ENCODE data around the gene FGF8. TPM values are rescaled to one million over a fixed set of nuclear protein-coding genes. Genes with fewer than 3 reads are reported as not detected.

The FGF8 gene
- total and polyA plus RNA-seq, 2 of the 8 experiments (the other 6 are each of a cell fraction or from before 2014, with no cell fraction given) = 1.1 to 3.9 TPM

- no peaks in the 10 kb centered on the region for H3K36me3 ChIP-seq (ENCODE audit: control insufficient read depth in 2 of 4, insufficient read depth in 4 of 4, low read length in 3 of 4)
- FAIRE-seq = no peak
- TF ChIP-seq CHD1 (IDR thresholded peaks at IDR 0.05; ENCODE audit: low read depth, low read length) (no peak), E2F6 (IDR thresholded peaks at IDR 0.05) (no peak), RXRA (IDR thresholded peaks at IDR 0.05; ENCODE audit: insufficient read depth, low read depth, low read length) (no peak), PHF8 (conservative IDR thresholded peaks at IDR 0.05; ENCODE audit: low read depth, low read length) (no peak), RNF2 (IDR thresholded peaks at IDR 0.05; ENCODE audit: borderline replicate concordance, low read depth, low read length, missing control alignments, poor library complexity, severe bottlenecking) (no peak), HDAC6 (IDR thresholded peaks at IDR 0.05; ENCODE audit: low read depth, low read length) (no peak), RAD21 (IDR thresholded peaks at IDR 0.05 in 1 of 2, conservative IDR thresholded peaks at IDR 0.05 in 1 of 2; ENCODE audit: low read depth in 2 of 2, low read length in 2 of 2) (no peak)
- TF ChIP-seq, protein P1, sequence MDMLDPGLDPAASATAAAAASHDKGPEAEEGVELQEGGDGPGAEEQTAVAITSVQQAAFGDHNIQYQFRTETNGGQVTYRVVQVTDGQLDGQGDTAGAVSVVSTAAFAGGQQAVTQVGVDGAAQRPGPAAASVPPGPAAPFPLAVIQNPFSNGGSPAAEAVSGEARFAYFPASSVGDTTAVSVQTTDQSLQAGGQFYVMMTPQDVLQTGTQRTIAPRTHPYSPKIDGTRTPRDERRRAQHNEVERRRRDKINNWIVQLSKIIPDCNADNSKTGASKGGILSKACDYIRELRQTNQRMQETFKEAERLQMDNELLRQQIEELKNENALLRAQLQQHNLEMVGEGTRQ (IDR thresholded peaks at IDR 0.05; ENCODE audit: low read length) = no peak
These were observed 5.3 kb downstream of the FGF8 start for GRCh38 chr10:101770331-101771215.

More at GRCh38 chr10:101770331-101771215, 5.3 kb downstream of the FGF8 start:
- ChIA-PET POLR2A (ENCODE audit: partially characterized antibody) (interaction anchor here (1.2 to 4.7 kb wide), 2 partner anchors 10 to 48 kb away, joined by 5 to 19 read pairs; partner anchors contain the start of gene OGA), CTCF (ENCODE audit: partially characterized antibody) (interaction anchor here (0.5 to 9.2 kb wide), 13 partner anchors 8 to 171 kb away, joined by 3 to 100 read pairs (median 4); partner anchors contain the start of gene NPM3)
- H3K4ac ChIP-seq (replicated peaks; ENCODE audit: insufficient read length, low read depth, low read length) = no peak overlapping the region
- no peak overlapping the region for H2BK20ac ChIP-seq (ENCODE audit: low read length)
- no peak overlapping the region for H4K5ac ChIP-seq (ENCODE audit: insufficient read length, low read depth, low read length)
- peaks cover 24 to 45% (median 42%) of the 10 kb centered on the region in 4 experiments for H3K27me3 ChIP-seq (replicated peaks in 1 of 4; ENCODE audit: control insufficient read depth in 3 of 4, extremely low read depth in 1 of 4, insufficient read depth in 3 of 4, low read length in 3 of 4)
- H3K79me2 ChIP-seq (ENCODE audit: control insufficient read depth in 1 of 2, insufficient read depth in 2 of 2, low read length in 2 of 2) = no peaks in the 10 kb centered on the region
- DNase-seq (ENCODE audit: low read depth in 1 of 2, low spot score in 2 of 2) = no peak
- H2AK5ac ChIP-seq (ENCODE audit: low read depth, low read length) = no peak overlapping the region
- H4K20me1 ChIP-seq (replicated peaks in 1 of 2; ENCODE audit: control insufficient read depth in 1 of 2, insufficient read depth in 2 of 2, low read length in 2 of 2) = peaks cover 0 to 3% of the 10 kb centered on the region in 2 experiments
- no peak overlapping the region for H2AFZ ChIP-seq (ENCODE audit: low read length)
- 89% methylated on average over 36 of the region's 41 CpGs; no CpG with 5 or more reads in 1 of the 2 experiments for WGBS, 2 experiments (ENCODE audit: extremely low coverage in 1 of 2, insufficient coverage in 1 of 2, insufficient read length in 1 of 2, insufficient replicate concordance in 2 of 2, low coverage in 1 of 2, low lambda C conversion rate in 2 of 2, missing lambda C conversion rate in 1 of 2)
- no peak overlapping the region for H3K4me3 ChIP-seq (ENCODE audit: extremely low read depth in 1 of 4, insufficient read depth in 2 of 4, low read depth in 3 of 4, low read length in 4 of 4)
- H3K9me3 ChIP-seq (ENCODE audit: insufficient read depth in 2 of 2, low read depth in 1 of 2, low read length in 1 of 2) = no peaks in the 10 kb centered on the region
- H4K91ac ChIP-seq (replicated peaks; ENCODE audit: insufficient read length, low read length) = no peak overlapping the region
- H3K23me2 ChIP-seq (ENCODE audit: low read depth, low read length) = no peaks in the 10 kb centered on the region
- no peak overlapping the region; the same call in 1 of the 2 replicates for H2BK5ac ChIP-seq (ENCODE audit: low read depth, low read length)
- H3K14ac ChIP-seq (ENCODE audit: insufficient read length) = no peak overlapping the region
- no peaks in the 10 kb centered on the region for H3K79me1 ChIP-seq (ENCODE audit: low read depth, low read length)
- H3K4me2 ChIP-seq (ENCODE audit: insufficient read depth in 1 of 2, low read depth in 2 of 2, low read length in 2 of 2) = no peak overlapping the region
- no peak overlapping the region for H3K27ac ChIP-seq (ENCODE audit: low read depth, low read length)
- no peak overlapping the region for H2BK12ac ChIP-seq (ENCODE audit: low read depth, low read length)
- no peak overlapping the region for H3K9ac ChIP-seq (replicated peaks in 1 of 4; ENCODE audit: extremely low read depth in 1 of 4, low read depth in 3 of 4, low read length in 3 of 4)
- peaks cover 16 to 32% (median 26%) of the 10 kb centered on the region in 4 experiments for H3K4me1 ChIP-seq (replicated peaks in 1 of 4; ENCODE audit: control insufficient read depth in 3 of 4, insufficient read depth in 4 of 4, low read length in 3 of 4)
- no peak overlapping the region for H2BK15ac ChIP-seq (ENCODE audit: low read length)
- no peak overlapping the region for H2BK120ac ChIP-seq (replicated peaks; ENCODE audit: low read depth, low read length)
- no peak overlapping the region; the same call in 1 of the 2 replicates for H4K8ac ChIP-seq (ENCODE audit: extremely low read depth, insufficient read depth, low read length)
- H3K56ac ChIP-seq (replicated peaks; ENCODE audit: insufficient read length, low read depth, low read length) = no peak overlapping the region
- no peak overlapping the region for H3K23ac ChIP-seq (ENCODE audit: insufficient read length)
- no peak overlapping the region; the same call in 1 of the 2 replicates for H3K18ac ChIP-seq (ENCODE audit: extremely low read depth, low read length)

Data from H1 (cell line).